NT2/D1 (cell line): ENCODE data around the gene FMO1.
"Not testable (repeated sequence)": the region's sequence is repeated elsewhere in the genome, so short reads cannot be mapped to it uniquely, and the experiment has no call there.

Experiments used
- DNase-seq: peaks from one replicate; pipeline ENCODE4 v3.0.0-alpha.2; 2011; ENCODE audit warnings: low read depth, low spot score
- H3K27me3 ChIP-seq: 2 replicates; pipeline ENCODE4 v1.6.0; 2011; ENCODE audit warnings: mild to moderate bottlenecking; ENCODE audit not compliant: insufficient read length, insufficient read depth
- H3K36me3 ChIP-seq: 2 replicates; pipeline ENCODE4 v1.6.1; 2011; ENCODE audit warnings: mild to moderate bottlenecking, low read length, mixed read lengths; ENCODE audit not compliant: insufficient read depth, insufficient read length
- H3K4me1 ChIP-seq: 2 replicates; pipeline ENCODE4 v1.5.1; 2011; ENCODE audit not compliant: insufficient read depth, insufficient read length
- H3K4me3 ChIP-seq: 2 replicates; pipeline ENCODE4 v1.5.1; 2011; ENCODE audit warnings: low read depth; ENCODE audit not compliant: insufficient read length
- H3K9ac ChIP-seq: 2 replicates; pipeline ENCODE4 v1.6.0; 2011; ENCODE audit warnings: low read depth; ENCODE audit not compliant: insufficient read length
- H3K9me3 ChIP-seq: 2 replicates; pipeline ENCODE4 v1.5.1; 2011; ENCODE audit warnings: mild to moderate bottlenecking, low read length; ENCODE audit not compliant: insufficient read depth
- SUZ12 ChIP-seq: IDR thresholded peaks from 2 replicates; pipeline ENCODE4 v1.6.1; 2011; ENCODE audit not compliant: insufficient read length, insufficient read depth; ENCODE audit errors: extremely low read depth
- YY1 ChIP-seq: IDR thresholded peaks from 2 replicates; pipeline ENCODE4 v1.6.1; 2011; ENCODE audit not compliant: insufficient read length, insufficient read depth
- ZNF274 ChIP-seq: IDR thresholded peaks from 2 replicates; pipeline ENCODE4 v1.6.1; 2011; ENCODE audit warnings: mild to moderate bottlenecking, low read depth, low read length

FMO1 gene

GRCh38 chr1:171286032-171286705 lies 37.9 kb downstream of the FMO1 start:
- H3K4me3 ChIP-seq = no peak overlapping the region
- no peaks in the 10 kb centered on the region for H3K4me1 ChIP-seq
- no peaks in the 10 kb centered on the region for H3K9me3 ChIP-seq
- DNase-seq = no peak
- H3K36me3 ChIP-seq = no peaks in the 10 kb centered on the region
- no peak overlapping the region for H3K9ac ChIP-seq
- TF ChIP-seq ZNF274 = no peak
- TF ChIP-seq SUZ12 = no peak
- TF ChIP-seq YY1 = no peak
- H3K27me3 ChIP-seq = no peaks in the 10 kb centered on the region

GRCh38 chr1:171290621-171291020 lies 42.3 kb downstream of the FMO1 start:
- Histone ChIP-seq H3K4me1 (no peaks in the 10 kb centered on the region), H3K9ac (no peak overlapping the region), H3K36me3 (no peaks in the 10 kb centered on the region), H3K27me3 (no peaks in the 10 kb centered on the region), H3K4me3 (no peak overlapping the region), H3K9me3 (no peaks in the 10 kb centered on the region)
- TF ChIP-seq ZNF274 = no peak
- TF ChIP-seq YY1 = no peak
- no peak for TF ChIP-seq SUZ12
- DNase-seq = no peak

- H3K36me3 ChIP-seq = no peaks in the 10 kb centered on the region
- no peak overlapping the region for H3K9ac ChIP-seq
- H3K4me1 ChIP-seq = no peaks in the 10 kb centered on the region
- no peak for DNase-seq
- no peak for TF ChIP-seq SUZ12
- TF ChIP-seq YY1 = no peak
- TF ChIP-seq ZNF274 = no peak
- H3K4me3 ChIP-seq = no peak overlapping the region
- no peaks in the 10 kb centered on the region for H3K9me3 ChIP-seq
- no peaks in the 10 kb centered on the region for H3K27me3 ChIP-seq
Observed at GRCh38 chr1:171292799-171293198, 44.5 kb downstream of the FMO1 start.

- H3K9ac ChIP-seq, DNase-seq, H3K9me3 ChIP-seq: not testable (repeated sequence)
Observed at GRCh38 chr1:171295383-171295782, 47.1 kb downstream of the FMO1 start.

GRCh38 chr1:171295821-171296220 lies 47.5 kb downstream of the FMO1 start:
- no peak for TF ChIP-seq YY1
- no peak for TF ChIP-seq ZNF274
- TF ChIP-seq SUZ12 = no peak
- 0 out of 2 replicates have a peak, but pooled peaks cover 2% of the 10 kb centered on the region for H3K9me3 ChIP-seq
- H3K4me1 ChIP-seq = no peaks in the 10 kb centered on the region
- no peak for DNase-seq
- no peak overlapping the region for H3K9ac ChIP-seq
- H3K4me3 ChIP-seq = no peak overlapping the region
- no peaks in the 10 kb centered on the region for H3K36me3 ChIP-seq
- H3K27me3 ChIP-seq = no peaks in the 10 kb centered on the region

More at GRCh38 chr1:171295383-171295782, 47.1 kb downstream of the FMO1 start:
- not testable (repeated sequence) for H3K4me3 ChIP-seq, H3K4me1 ChIP-seq, H3K36me3 ChIP-seq, H3K27me3 ChIP-seq

GRCh38 chr1:171296897-171297296 lies 48.6 kb downstream of the FMO1 start:
- DNase-seq = no peak
- Histone ChIP-seq H3K9ac (no peak overlapping the region), H3K4me1 (no peaks in the 10 kb centered on the region), H3K36me3 (no peaks in the 10 kb centered on the region), H3K4me3 (no peak overlapping the region), H3K9me3 (0 out of 2 replicates have a peak, but pooled peaks cover 3% of the 10 kb centered on the region), H3K27me3 (no peaks in the 10 kb centered on the region)
- no peak for TF ChIP-seq ZNF274
- TF ChIP-seq YY1 = no peak
- no peak for TF ChIP-seq SUZ12

- Histone ChIP-seq H3K4me3 (no peak overlapping the region), H3K9me3 (0 out of 2 replicates have a peak, but pooled peaks cover 3% of the 10 kb centered on the region), H3K27me3 (no peaks in the 10 kb centered on the region), H3K4me1 (no peaks in the 10 kb centered on the region), H3K36me3 (no peaks in the 10 kb centered on the region), H3K9ac (no peak overlapping the region)
- no peak for TF ChIP-seq SUZ12
- no peak for TF ChIP-seq YY1
- no peak for TF ChIP-seq ZNF274
- DNase-seq = no peak
Observed at GRCh38 chr1:171298696-171299095, 50.4 kb downstream of the FMO1 start.

- Histone ChIP-seq H3K9ac (no peak overlapping the region), H3K4me1 (no peaks in the 10 kb centered on the region), H3K27me3 (no peaks in the 10 kb centered on the region), H3K36me3 (no peaks in the 10 kb centered on the region), H3K4me3 (no peak overlapping the region), H3K9me3 (0 out of 2 replicates have a peak, but pooled peaks cover 3% of the 10 kb centered on the region)
- TF ChIP-seq YY1 (no peak), ZNF274 (no peak), SUZ12 (no peak)
- no peak for DNase-seq
Observed at GRCh38 chr1:171299342-171299741, 51.0 kb downstream of the FMO1 start.
